Measurements from ENCODE around the gene PANX2.
A peak's percentile ranks its signal among the peaks of the same experiment; 100 is the strongest.

DNA sequence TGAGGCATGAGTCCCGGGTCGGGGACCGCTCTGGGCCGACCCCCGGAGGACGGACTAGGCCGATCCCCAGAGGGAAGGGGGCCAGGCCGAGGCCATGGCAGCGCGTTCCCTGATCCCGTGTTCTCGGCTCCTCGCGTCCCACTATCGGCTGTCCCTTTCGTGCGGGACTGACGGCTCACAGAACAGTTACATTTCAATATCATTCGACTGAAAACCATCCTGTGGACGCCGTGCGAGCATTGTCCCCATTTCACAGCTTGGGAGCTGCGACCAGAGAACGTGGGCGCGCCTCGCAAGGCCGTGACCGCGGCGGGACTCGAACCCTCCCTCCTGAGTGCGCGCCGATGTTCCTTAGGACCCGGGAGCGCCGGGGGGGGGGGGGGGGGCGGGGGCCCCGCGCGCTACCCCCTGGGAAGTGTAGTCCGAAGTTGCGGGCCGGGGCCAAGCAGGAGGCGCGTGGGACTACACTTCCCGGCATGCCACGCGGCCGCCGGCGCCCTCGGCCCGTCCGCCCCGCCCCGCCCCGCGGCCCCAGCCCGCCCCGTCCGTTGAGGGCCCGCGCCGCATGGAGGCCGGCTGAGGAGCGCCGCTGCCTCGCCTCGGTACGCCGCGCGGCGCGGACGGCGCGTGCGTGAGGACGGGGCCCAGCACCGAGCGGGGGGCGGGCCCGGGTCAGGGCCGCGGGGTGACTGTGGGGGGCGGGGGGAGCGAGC lies 15.0 kb downstream of the PANX2 start, which contains the start of gene TRABD:
- peak in 1 of 3 donors; percentile 4 for TF ChIP-seq POLR2AphosphoS5 (IDR thresholded peaks at IDR 0.05)
- TF ChIP-seq EP300 (IDR thresholded peaks at IDR 0.05) = no peak
